Glomerular visceral epithelial cell (primary cell): ENCODE measurements around the gene ACSL3.

Source experiments
- DNase-seq: peaks from one replicate; pipeline ENCODE4 v3.0.0-alpha.2; 2016; ENCODE audit errors: extremely low spot score

The ACSL3 gene

DNA sequence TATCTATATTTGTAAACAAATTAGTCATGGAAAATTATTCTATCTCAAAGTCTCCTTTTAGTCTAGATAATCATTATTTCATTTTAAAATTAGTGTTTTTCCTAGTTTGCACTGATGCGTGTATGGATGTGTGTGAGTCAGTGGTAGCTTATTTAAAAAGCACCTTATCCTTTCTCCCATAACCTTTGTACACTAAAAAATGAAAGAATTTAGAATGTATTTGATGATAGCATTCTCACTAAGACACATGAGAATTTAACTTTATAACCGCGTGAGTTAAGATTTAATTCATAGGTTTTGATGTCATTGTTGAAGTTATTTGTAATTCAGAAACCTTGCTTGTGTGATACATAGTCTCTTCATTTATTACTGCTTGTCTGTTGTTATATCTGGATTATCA, 81.7 kb downstream of the ACSL3 start:
- DNase-seq: no peak

DNA sequence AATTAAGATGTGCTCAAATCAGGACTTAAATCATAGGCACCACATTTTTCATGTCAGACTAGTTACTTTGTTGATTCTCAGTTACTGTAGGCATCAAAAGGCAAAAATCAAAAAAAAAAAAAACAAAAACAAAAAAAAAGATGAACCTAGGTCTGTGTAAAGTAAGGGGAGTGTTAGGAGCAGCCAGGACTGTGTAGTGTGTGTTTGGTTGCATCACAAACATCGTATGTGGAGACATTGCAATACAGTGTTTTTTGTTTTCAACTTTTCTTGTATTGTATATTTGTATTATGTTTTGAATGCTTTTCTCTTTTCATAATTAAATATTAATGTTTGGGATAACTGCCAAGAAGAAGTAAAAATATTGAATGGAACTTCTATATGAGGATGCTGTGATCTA, 82.1 kb downstream of the ACSL3 start:
- DNase-seq: no peak

DNA sequence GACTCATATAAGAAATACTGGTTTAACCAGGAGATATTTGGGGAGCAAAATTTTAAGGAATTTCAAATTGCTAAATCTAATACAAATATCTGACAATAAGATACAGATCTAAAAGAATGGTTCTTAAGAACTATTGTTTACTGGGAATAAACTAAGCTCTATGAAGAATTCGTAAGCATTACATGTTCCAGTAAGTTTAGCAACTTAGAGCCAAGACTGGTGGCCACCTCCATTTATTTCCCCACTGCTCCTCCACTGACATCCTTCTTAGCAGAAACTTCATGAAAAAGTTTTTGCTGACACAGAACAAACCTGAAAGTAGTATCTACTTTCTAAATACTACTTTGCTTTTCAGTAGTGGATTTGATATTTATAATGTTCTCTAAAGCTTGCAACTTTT, 83.0 kb downstream of the ACSL3 start:
- no peak for DNase-seq

DNA sequence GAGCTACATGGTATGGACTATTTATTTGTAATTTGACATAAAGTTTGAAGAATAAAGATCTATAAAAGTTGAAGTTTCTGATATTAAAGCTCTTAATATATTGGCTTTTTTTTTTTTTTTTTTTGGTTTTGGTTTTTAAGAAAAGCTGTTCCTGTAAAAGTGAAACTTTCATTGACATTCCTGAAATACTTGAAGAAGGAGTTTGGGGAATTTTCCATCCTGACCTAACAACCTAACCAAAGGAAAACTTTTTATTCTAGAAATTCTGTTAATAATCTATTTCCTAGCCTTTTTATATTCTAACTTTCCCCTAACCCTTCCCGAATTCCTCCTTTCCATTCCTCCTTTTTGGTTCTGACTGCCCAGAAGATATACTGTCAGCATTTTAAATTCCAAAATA, 83.7 kb downstream of the ACSL3 start:
- peak; percentile 45 for DNase-seq

DNA sequence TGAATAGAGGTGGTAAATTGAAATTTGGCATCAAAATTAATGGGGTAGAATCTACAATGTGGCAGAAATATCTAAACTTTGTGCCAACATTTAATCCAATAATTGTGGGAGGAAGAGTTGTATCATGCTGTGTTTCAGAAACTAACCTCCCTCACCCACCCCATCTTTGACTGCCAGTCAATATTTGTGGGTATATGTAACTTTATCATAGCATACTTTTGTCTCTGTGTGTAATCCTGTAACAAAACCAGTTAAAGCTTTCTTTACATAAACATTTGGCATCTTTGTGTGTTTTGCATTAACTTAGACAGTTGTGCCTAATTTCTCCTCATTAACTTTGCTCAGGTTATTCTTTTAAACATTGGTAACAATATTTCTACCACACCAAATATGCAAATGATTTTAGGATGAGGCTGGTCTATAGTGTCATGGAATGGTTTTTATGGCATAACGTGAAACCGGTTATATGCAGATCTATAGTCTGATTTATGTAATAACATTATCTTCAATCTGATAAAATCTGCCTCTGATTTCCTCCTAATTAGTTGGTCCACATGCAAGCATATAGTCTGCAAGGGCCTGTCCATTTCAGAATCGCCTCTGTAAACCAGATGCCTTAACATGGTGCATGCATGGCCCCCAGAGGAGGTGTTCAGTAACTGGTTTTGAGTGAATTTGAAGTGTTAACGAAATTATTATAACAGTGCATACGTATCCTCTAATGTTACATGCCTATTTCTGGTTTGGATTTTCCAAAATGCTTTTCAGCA, 84.3 kb downstream of the ACSL3 start:
- no peak for DNase-seq

DNA sequence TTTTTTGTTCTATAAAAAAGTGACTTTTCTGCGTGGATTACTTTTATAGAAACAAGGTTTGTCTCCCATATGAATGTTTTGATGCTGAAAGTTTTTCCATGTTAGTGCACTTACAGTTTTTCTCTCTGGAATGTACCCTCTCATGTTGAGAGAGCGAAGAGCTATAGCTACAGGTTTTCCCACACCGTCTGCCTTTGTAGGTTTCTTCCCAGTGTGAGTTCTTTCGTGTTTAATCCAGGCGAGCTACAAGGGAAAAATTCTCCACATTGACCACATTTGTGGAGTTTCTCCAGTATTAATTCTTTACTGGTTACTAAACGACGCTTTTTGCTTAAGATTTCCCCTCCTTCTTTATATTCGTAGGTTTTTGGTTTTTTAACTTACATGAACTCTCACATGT, 85.1 kb downstream of the ACSL3 start:
- DNase-seq: no peak

DNA sequence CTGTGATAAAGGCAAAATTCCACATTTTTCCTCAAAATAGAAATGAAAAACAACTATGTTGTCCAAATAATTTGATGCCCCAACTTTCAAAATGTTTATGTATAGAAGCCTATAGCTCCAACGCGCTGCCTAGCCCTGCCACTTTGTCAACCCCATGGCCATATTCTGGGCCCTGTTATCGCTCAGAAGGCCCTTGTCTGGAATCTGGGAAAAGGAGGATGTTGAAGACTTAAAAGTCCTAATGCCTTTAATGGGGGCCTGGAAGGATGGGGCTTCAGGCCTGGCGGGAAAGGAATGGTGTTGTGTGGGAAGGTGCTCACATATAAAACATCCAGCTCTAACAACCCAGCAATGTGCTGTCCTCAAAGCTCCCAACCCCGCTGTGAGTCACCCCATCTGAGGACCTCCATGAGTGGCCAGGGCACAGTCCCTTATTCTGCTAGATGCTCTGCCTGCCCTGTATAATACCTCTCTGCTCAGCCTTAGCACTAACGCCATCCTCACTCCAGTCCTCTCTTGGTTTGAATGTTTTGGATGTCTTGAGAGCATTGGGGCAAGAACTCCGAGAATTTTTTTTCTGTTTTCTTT, 86.0 kb downstream of the ACSL3 start:
- peak; percentile 58 for DNase-seq

DNA sequence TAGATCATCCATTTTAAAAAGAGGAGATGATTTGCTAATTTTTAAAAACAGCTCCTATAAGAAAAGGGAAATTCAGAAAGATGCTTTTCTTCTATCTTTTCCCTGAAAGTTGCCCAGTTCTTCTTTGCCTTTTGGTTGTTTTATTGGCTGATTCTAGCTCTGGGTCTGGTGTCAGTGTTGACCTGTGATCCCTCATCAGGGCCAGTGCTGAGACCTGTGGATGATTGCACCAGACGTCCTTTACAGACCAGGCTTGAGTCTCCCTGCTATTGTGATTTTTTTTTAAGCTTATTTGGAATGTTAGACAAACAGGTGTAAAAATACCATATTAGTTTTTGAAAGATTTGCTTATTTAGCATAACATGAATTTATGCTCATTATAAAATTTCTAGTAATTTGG, 88.2 kb downstream of the ACSL3 start:
- DNase-seq: no peak

DNA sequence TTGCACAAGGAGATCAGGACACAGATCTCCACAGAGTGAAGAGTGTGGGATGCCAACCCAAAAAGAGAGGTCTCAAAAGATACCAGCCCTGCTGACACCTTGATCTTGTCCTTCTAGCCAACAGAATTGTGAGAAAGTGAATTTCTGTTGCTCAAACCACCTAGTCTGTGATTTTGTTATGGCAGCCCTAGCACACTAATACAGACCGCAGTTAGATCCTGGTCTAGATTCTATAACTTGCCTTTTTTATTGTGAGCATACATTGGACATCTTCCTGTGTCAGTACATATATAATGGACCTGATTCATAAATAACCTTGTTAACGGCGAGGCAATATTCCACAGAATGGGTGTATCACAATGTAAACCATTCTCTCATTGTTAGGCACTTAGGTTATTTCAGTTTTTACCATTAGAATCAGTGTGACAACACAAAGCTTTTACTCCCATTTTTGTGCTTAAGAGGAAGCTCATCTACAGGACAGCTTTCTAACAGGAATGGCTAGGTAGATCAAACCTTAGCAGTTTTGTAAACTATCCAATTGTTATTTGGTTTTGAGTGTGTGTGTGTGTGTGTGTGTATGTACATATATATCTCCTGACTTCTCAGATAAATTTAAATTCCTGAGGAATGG, 89.0 kb downstream of the ACSL3 start:
- DNase-seq: no peak

DNA sequence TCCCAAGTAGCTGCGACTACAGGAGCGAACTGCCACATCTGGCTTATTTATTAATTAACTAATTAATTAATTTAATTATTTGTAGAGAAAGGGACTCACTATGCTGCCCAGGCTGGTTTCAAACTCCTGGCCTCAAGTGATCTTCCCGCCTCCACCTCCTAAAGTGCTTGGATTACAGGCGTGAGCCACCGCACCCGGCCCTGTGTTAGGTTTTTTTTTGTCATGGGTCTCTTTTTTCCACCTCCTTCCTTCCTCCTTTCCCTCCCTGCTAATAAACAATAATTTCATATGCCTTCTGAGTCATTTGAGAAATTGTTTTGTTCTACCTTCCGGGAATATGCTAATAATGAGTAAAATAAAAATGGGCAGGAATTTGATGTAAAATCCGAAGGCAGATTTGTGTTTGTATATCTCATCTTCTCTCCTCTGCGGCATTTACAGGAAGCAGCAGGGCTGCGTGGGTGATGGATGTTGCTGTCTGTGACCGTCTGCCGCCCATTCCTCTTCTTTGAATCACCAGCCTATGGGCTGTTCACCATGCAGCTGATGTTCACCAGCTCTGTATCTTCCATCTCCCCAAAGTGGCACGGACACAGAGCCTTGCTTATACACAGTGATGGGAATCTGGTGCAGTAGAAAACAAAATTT, 89.9 kb downstream of the ACSL3 start:
- peak; percentile 68 for DNase-seq

DNA sequence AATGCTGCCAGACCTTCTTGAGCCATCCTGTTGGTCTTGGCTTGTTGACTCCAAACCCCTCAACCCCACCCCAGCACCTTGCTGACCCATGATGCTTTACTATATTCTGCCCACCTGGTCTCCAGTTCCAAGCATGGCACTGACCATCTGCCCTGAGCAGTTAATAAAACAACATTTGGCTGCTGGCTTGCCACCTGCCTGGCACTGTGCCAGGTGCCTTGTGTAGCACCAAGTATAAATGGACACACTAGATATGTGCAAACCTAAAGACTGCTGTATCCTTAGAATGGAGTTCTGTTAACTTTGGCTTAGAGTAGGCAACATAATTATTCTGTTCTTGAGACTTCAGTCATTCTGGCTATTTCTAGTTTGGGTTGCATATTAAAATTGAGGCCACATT, 91.4 kb downstream of the ACSL3 start:
- peak; percentile 32 for DNase-seq

DNA sequence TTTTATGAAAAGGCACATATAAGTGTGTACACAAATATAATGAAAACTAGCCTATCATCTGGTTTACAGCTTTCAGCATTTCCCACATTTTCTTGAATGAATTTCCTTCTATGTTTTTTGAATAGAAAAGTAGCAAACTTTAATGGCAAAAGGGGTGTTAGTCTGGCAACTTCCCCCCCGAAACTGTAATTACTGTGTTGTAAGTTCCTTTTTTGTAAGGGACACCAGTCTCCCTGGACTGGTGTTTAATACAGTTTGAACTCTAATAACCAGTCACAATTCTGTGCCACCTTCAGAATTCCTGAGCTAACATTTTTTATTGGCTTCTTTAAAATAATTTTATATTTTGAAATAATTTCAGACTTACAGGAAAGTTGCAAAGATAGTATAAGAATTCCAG, 94.2 kb downstream of the ACSL3 start:
- no peak for DNase-seq

DNA sequence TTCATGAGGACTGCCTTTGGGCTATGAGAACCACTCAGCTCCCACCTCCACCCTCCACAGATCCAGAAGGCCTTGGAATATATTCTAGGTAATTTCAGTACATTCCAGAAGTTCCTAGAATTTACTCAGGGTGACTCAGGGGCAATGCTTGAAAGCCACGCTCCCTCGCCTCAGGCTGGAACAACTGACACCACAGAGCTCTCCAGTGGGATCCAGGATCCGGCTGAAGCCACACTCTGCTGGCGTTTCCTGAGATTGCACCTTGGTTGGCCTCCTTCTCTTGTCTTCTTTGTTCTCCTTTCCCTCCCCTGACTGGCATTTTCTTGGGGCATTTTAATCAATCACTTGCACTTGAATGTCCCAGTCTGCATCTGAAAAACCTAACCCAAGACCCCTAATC, 98.5 kb downstream of the ACSL3 start:
- peak; percentile 94 for DNase-seq

DNA sequence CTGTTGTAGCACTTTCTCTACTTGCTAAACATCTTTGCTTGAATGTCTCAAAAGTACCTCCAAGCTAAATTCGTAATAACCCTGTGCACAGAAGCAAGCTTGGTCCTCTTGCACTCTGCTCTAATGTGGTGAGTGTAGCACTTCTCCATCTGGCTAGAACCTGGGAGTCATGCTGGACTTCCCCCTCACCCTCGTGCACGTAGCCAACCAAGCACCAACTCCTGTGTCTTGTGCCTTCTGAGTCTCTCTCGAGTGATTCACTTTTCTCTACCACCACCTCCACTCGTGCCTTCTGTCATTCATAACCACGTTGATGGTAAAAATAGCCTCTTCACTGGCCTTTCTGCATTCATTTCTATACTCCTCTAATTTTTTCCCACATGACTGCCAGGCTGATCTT, 99.3 kb downstream of the ACSL3 start:
- DNase-seq: peak; percentile 64

DNA sequence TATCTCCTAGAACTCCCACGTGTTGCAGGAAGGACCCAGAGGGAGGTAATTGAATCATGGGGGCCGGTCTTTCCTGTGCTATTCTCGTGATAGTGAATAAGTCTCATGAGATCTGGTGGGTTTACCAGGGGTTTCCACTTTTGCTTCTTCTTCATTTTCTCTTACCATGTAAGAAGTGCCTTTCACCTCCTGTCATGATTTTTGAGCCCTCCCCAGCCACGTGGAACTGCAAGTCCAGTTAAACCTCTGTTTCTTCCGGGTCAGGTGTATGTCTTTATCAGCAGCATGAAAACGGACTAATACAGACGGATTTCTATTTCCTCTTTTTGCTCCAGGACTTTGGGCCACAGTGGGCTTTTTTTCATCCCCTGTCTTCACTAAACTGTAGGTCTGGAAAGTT, 102.8 kb downstream of the ACSL3 start:
- no peak for DNase-seq

DNA sequence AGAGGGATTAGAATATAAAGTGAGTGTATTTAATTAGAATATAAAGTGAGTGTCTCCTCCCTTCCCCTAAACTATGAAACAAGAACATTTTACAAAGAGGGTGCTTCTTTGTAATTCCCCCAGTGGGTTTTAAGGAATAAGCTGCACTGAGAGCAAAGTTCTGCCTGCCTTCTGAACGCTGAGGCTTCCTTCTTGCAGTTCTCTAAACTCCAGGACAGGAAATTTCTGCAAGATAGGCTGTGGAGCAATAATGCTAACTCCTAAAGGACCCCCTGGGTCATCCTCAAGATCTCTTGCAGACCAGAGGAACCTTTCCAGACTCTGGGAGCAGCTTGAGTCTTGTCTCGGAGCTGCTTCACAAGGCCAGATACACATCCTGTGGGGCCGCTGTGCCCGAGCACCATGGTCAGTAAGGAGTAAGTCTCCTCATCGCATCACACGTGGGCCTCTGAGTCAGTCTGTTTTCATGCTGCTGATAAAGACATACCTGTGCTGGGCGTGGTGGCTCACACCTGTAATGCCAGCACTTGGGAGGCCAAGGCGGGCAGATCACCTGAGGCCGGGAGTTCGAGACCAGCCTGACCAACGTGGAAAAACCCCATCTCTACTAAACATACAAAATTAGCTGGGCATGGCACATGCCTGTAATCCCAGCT, 103.7 kb downstream of the ACSL3 start:
- no peak for DNase-seq

DNA sequence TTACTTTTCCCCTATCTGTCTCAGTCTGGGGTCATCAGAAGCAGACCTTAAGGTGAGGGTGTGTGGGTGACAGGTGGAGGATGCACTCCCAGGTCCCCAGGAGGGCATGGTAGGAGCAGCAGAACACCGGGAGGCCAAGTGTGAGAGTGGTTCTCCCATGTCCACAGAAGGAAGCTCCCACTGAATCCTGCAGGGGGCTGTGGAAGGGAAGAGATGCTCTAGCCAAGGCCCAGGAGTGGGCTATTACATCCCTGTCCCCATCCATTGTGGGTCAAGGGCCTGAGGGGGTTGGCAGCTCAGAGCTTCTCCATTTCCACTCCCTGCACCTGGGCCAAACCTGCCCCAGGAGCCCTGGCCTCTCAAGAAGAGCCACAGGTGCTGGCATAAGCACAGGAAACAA, 104.7 kb downstream of the ACSL3 start:
- no peak for DNase-seq

DNA sequence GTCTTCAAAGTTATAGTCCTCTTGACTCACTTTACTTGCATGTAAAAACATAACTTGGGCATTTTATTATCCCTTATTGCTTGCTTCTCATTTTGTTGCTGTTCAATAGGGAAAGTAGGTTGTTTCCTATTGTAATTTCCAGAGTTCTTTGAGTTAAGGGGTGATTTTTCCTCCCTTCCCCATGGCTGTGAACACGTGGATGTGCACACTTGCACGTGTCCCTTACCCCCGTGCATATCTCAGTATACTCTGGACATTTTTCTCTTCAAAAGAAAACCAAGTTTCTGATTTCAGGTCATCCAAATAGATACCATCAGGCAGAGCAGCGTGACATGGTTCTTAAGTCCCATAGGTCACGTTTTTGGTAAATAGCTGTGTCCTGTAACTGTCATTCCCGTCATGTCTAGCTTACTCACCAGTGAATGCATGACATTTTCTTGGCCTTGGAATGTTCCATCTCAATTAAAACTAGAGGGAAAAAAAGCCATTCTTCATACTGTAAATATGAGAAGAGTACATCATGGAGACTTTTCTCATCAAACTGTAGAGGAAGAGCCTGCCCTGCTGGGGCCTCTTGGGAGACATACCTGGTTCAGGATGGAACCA, 107.8 kb downstream of the ACSL3 start:
- DNase-seq: no peak

DNA sequence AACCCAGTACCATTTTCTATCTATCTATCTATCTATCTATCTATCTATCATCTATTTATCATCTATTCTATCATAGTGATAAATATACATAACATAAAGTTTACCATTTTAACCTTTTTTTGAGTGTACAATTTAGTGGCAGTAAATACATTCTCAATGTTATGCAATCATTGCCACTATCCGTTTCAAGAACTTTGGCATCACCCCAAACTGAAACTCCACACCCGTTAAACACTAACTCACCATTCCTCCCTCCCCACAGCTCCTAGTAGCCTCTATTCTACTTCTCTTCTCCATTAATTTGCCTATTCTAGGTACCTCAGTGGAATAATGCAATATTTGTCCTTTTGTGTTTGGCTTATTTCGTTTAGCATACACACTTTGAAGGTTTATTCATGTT, 108.7 kb downstream of the ACSL3 start:
- DNase-seq: no peak

DNA sequence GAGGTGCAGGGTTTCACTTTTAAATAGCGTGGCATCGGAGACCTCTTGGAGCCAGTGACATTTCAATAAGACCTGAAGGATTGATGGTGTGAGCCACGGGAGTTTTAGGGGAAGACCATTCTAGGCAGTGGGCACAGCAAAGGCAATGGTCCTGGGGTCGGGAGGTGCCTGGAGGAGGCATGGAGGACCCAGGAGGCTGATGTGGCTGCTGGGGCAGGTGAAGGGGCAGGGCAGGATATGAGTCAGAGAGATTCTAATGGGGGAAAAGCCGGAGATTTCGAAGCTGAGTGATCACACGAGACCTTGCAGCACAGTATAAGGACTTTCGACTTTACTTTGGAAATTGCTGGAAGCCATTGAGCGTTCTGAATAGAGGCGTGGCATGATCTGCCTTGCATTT, 111.6 kb downstream of the ACSL3 start:
- DNase-seq: no peak

DNA sequence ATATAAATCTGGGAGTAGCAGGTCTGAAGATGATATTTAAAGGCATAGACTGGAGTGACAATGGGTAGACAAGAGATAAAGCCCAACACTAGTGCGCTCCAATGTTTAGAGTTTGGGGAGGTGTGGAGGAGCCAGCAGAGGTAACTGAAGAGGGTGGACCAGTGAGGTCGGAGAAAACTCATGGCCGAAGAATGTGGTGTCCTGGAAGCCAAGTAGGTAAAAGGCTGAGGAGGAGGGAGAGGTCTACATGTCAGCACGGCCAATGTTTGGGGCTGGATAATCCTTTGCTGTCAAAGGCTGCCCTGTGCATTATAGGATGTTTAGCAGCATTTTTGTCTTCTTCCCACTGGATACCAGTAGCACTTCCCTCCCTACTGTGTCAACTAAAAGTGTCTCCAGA, 112.4 kb downstream of the ACSL3 start:
- no peak for DNase-seq

DNA sequence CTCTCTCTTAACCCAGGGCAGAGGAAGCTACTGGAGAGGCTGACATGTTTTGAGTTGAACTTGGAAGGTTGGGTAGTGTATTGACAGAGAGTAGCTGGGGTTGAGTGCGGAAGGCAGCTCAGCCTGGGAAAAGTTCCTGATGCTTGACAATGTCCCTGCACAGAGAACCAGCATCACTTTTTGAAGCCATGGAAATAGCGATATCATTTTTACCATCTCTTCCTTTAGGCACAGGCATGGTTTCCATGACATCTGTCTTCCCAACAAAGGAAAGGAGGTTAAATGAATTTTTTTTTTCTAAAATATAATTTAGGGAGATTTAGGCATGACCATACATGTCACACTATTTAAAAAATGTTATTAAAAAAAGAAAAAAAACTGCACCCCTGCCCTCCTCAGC, 112.9 kb downstream of the ACSL3 start:
- DNase-seq: no peak
